ENCODE data around the gene COL11A1.

GRCh38 chr1:103063921-103064320 is 44.4 kb downstream of the COL11A1 start:
- TF ChIP-seq CTCF (IDR thresholded peaks at IDR 0.05) (no peak), POLR2A (IDR thresholded peaks at IDR 0.05) (no peak)
